ENCODE results near the gene SERPINB10.
A peak's percentile ranks its signal among the peaks of the same experiment; 100 is the strongest.

SERPINB10 gene

GRCh38 chr18:63977040-63977439 is 69.3 kb downstream of the SERPINB10 start:
- no peaks in the 10 kb centered on the region for H3K36me3 ChIP-seq
- no peaks in the 10 kb centered on the region for H3K4me1 ChIP-seq
- no peak for TF ChIP-seq CTCF (IDR thresholded peaks at IDR 0.05; ENCODE audit: low read depth, low read length)
- no peak for DNase-seq
- no peaks in the 10 kb centered on the region for H3K9me3 ChIP-seq
- no peak overlapping the region for H3K4me3 ChIP-seq (ENCODE audit: low read depth, low read length)
- H3K27me3 ChIP-seq, result no peaks in the 10 kb centered on the region

- no peaks in the 10 kb centered on the region for H3K4me1 ChIP-seq
- TF ChIP-seq CTCF (IDR thresholded peaks at IDR 0.05; ENCODE audit: low read depth, low read length), result peak; percentile 73
- H3K36me3 ChIP-seq, result no peaks in the 10 kb centered on the region
- no peaks in the 10 kb centered on the region for H3K9me3 ChIP-seq
- peak overlapping the region; percentile 12; the same call in 1 of the 2 replicates for H3K4me3 ChIP-seq (ENCODE audit: low read depth, low read length)
- peak; percentile 17 for DNase-seq
- no peaks in the 10 kb centered on the region for H3K27me3 ChIP-seq
Measured at GRCh38 chr18:63979409-63979920, 71.7 kb downstream of the SERPINB10 start.

GRCh38 chr18:63980027-63980426 is 72.3 kb downstream of the SERPINB10 start:
- TF ChIP-seq CTCF (IDR thresholded peaks at IDR 0.05; ENCODE audit: low read depth, low read length), result no peak
- DNase-seq, result no peak
- Histone ChIP-seq H3K9me3 (no peaks in the 10 kb centered on the region), H3K4me1 (no peaks in the 10 kb centered on the region), H3K36me3 (no peaks in the 10 kb centered on the region), H3K27me3 (no peaks in the 10 kb centered on the region), H3K4me3 (ENCODE audit: low read depth, low read length) (no peak overlapping the region)

GRCh38 chr18:63980896-63981460 is 73.2 kb downstream of the SERPINB10 start:
- Histone ChIP-seq H3K4me1 (no peaks in the 10 kb centered on the region), H3K27me3 (no peaks in the 10 kb centered on the region), H3K9me3 (no peaks in the 10 kb centered on the region), H3K36me3 (no peaks in the 10 kb centered on the region), H3K4me3 (ENCODE audit: low read depth, low read length) (no peak overlapping the region)
- no peak for TF ChIP-seq CTCF (IDR thresholded peaks at IDR 0.05; ENCODE audit: low read depth, low read length)
- DNase-seq, result no peak

GRCh38 chr18:63981719-63982118 is 74.0 kb downstream of the SERPINB10 start:
- H3K9me3 ChIP-seq, result no peaks in the 10 kb centered on the region
- no peaks in the 10 kb centered on the region for H3K27me3 ChIP-seq
- no peak overlapping the region for H3K4me3 ChIP-seq (ENCODE audit: low read depth, low read length)
- H3K4me1 ChIP-seq, result no peaks in the 10 kb centered on the region
- DNase-seq, result no peak
- TF ChIP-seq CTCF (IDR thresholded peaks at IDR 0.05; ENCODE audit: low read depth, low read length), result no peak
- no peaks in the 10 kb centered on the region for H3K36me3 ChIP-seq

- no peak for DNase-seq
- H3K4me3 ChIP-seq (ENCODE audit: low read depth, low read length), result no peak overlapping the region
- no peak for TF ChIP-seq CTCF (IDR thresholded peaks at IDR 0.05; ENCODE audit: low read depth, low read length)
Measured at GRCh38 chr18:63982361-63982760, 74.6 kb downstream of the SERPINB10 start.

More at GRCh38 chr18:63982361-63982760, 74.6 kb downstream of the SERPINB10 start:
- no peaks in the 10 kb centered on the region for H3K4me1 ChIP-seq
- no peaks in the 10 kb centered on the region for H3K27me3 ChIP-seq
- no peaks in the 10 kb centered on the region for H3K9me3 ChIP-seq
- H3K36me3 ChIP-seq, result no peaks in the 10 kb centered on the region

All from BE2C (cell line).